ENCODE data around the gene THRA.

- TF ChIP-seq POLR2AphosphoS5 (IDR thresholded peaks at IDR 0.05; ENCODE audit: low read depth, low read length), result no peak
- TF ChIP-seq TAF1 (IDR thresholded peaks at IDR 0.05; ENCODE audit: borderline replicate concordance, insufficient read depth, low read length), result no peak
These were observed 24.5 kb downstream of the THRA start for GRCh38 chr17:40087049-40087794.
